Measurements from ENCODE around the gene UBR2.
"Not testable (repeated sequence)": the region's sequence is repeated elsewhere in the genome, so short reads cannot be mapped to it uniquely, and the experiment has no call there.

UBR2 gene

DNA sequence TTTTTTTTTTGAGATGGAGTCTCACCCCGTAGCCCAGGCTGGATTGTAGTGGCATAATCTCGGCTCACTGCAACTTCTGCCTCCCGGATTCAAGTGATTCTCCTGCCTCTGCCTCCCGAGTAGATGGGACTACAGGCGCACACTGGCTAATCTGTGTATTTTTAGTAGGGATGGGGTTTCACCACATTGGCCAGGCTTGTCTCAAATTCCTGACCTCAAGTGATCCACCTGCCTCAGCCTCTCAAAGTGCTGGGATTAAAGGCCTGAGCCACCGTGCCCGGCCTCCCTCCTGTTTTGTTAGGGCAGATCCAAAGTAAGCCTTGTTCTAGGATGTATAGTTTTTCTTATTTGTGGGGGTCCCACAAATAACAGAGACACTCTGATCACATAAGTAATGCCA, 12.7 kb downstream of the UBR2 start:
- not testable (repeated sequence) for H3K23ac ChIP-seq (ENCODE audit: low read depth, low read length, poor library complexity); H2BK15ac ChIP-seq (ENCODE audit: low read length); H3K4ac ChIP-seq (ENCODE audit: low read length); H3K4me2 ChIP-seq (ENCODE audit: insufficient read depth, low read length, poor library complexity, severe bottlenecking); H3K14ac ChIP-seq (ENCODE audit: low read length); H3K18ac ChIP-seq (ENCODE audit: low read length); H4K8ac ChIP-seq (ENCODE audit: low read depth, low read length); H3K79me1 ChIP-seq (ENCODE audit: low read depth, low read length); H2BK5ac ChIP-seq (ENCODE audit: low read length); H3K9ac ChIP-seq (ENCODE audit: low read depth, low read length, poor library complexity); DNase-seq (ENCODE audit: low spot score); H2BK12ac ChIP-seq (ENCODE audit: low read length); H3K4me1 ChIP-seq (ENCODE audit: control insufficient read depth in 2 of 2, insufficient read depth in 1 of 2, low read depth in 1 of 2, low read length in 2 of 2); H3K27me3 ChIP-seq (ENCODE audit: control insufficient read depth in 3 of 3, insufficient read depth in 3 of 3, low read depth in 1 of 3, low read length in 3 of 3); H2AFZ ChIP-seq (ENCODE audit: low read length); H3K4me3 ChIP-seq (ENCODE audit: low read length in 2 of 2); H2BK120ac ChIP-seq (ENCODE audit: low read depth, low read length); H2AK5ac ChIP-seq (ENCODE audit: low read depth, low read length); H4K91ac ChIP-seq (ENCODE audit: low read depth, low read length, poor library complexity); H3K9me3 ChIP-seq (replicated peaks in 1 of 2; ENCODE audit: control insufficient read depth in 2 of 2, insufficient read depth in 1 of 2, low read depth in 1 of 2, low read length in 2 of 2); H3K27ac ChIP-seq (replicated peaks; ENCODE audit: low read length)
- WGBS, 2 donors (ENCODE audit: extremely low coverage in 2 of 2, insufficient read length in 2 of 2, insufficient replicate concordance in 1 of 2), result no CpG with 5 or more reads among the region's 7 CpGs
- peaks cover 3 to 54% of the 10 kb centered on the region in 2 donors for H3K36me3 ChIP-seq (replicated peaks in 1 of 2; ENCODE audit: control insufficient read depth in 2 of 2, insufficient read depth in 2 of 2, low read length in 2 of 2)

DNA sequence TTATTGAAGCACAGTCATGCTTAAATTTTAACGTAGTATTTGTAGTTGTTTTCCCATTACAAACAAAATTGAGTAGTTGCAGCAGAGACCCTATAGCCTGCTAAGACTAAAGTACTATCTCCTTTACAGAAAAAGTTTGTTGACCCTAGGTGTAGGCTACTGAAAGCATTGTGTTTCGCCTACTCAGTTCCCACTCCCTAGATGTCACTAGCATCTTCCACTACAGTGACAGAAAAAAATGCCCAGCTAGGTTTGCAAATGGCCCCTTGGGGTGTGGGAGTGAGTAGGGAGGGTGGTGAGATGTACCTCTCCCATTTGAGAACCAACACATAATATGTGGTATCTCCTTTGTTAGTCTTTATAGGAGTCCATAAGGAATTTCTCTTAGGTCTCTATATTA, 34.5 kb downstream of the UBR2 start:
- DNase-seq (ENCODE audit: low spot score), result no peak
- H3K4me3 ChIP-seq (ENCODE audit: low read length in 2 of 2), result no peak overlapping the region
- no peak overlapping the region for H3K4ac ChIP-seq (ENCODE audit: low read length)
- no peaks in the 10 kb centered on the region for H3K4me1 ChIP-seq (ENCODE audit: control insufficient read depth in 2 of 2, insufficient read depth in 1 of 2, low read depth in 1 of 2, low read length in 2 of 2)
- H2BK5ac ChIP-seq (ENCODE audit: low read length), result no peak overlapping the region
- no peaks in the 10 kb centered on the region for H3K79me1 ChIP-seq (ENCODE audit: low read depth, low read length)
- no peak overlapping the region for H4K8ac ChIP-seq (ENCODE audit: low read depth, low read length)
- WGBS, 2 donors (ENCODE audit: extremely low coverage in 2 of 2, insufficient read length in 2 of 2, insufficient replicate concordance in 1 of 2), result no CpG with 5 or more reads among the region's 2 CpGs
- H2AFZ ChIP-seq (ENCODE audit: low read length), result no peak overlapping the region
- H3K27ac ChIP-seq (replicated peaks; ENCODE audit: low read length), result no peak overlapping the region
- no peak overlapping the region for H2BK120ac ChIP-seq (ENCODE audit: low read depth, low read length)
- H3K27me3 ChIP-seq (ENCODE audit: control insufficient read depth in 3 of 3, insufficient read depth in 3 of 3, low read depth in 1 of 3, low read length in 3 of 3), result no peaks in the 10 kb centered on the region
- H3K4me2 ChIP-seq (ENCODE audit: insufficient read depth, low read length, poor library complexity, severe bottlenecking), result no peak overlapping the region
- H2AK5ac ChIP-seq (ENCODE audit: low read depth, low read length), result no peak overlapping the region
- no peak overlapping the region for H4K91ac ChIP-seq (ENCODE audit: low read depth, low read length, poor library complexity)
- H3K9ac ChIP-seq (ENCODE audit: low read depth, low read length, poor library complexity), result no peak overlapping the region
- no peak overlapping the region for H2BK15ac ChIP-seq (ENCODE audit: low read length)
- H3K18ac ChIP-seq (ENCODE audit: low read length), result no peak overlapping the region
- no peak overlapping the region for H3K23ac ChIP-seq (ENCODE audit: low read depth, low read length, poor library complexity)
- peaks cover 0 to 49% of the 10 kb centered on the region in 2 donors for H3K36me3 ChIP-seq (replicated peaks in 1 of 2; ENCODE audit: control insufficient read depth in 2 of 2, insufficient read depth in 2 of 2, low read length in 2 of 2)
- peaks cover 0 to 14% of the 10 kb centered on the region in 2 donors for H3K9me3 ChIP-seq (replicated peaks in 1 of 2; ENCODE audit: control insufficient read depth in 2 of 2, insufficient read depth in 1 of 2, low read depth in 1 of 2, low read length in 2 of 2)
- no peak overlapping the region for H3K14ac ChIP-seq (ENCODE audit: low read length)
- H2BK12ac ChIP-seq (ENCODE audit: low read length), result no peak overlapping the region

DNA sequence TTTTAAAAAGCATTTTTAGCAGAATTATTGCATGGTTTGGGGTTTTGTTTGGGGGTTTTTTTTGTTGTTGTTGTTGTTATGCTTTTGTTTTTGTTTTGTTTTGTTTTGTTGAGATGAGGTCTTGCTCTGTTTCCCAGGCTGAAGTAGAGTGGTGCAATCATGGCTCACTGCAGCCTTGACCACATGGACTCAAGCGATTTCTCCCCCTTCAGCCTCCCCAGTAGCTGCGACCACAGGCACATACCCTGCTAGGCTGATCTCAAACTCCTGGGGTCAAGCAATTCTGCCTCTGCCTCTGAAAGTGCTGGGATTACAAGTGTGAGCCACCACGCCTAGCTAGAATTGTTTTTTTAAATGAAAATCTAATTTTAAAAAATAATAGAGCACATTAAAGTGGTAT, 35.7 kb downstream of the UBR2 start:
- WGBS, 2 donors (ENCODE audit: extremely low coverage in 2 of 2, insufficient read length in 2 of 2, insufficient replicate concordance in 1 of 2), result no CpG with 5 or more reads among the region's 3 CpGs
- no peak overlapping the region for H2AFZ ChIP-seq (ENCODE audit: low read length)
- no peak overlapping the region for H2BK15ac ChIP-seq (ENCODE audit: low read length)
- no peak overlapping the region for H3K18ac ChIP-seq (ENCODE audit: low read length)
- no peak overlapping the region for H4K91ac ChIP-seq (ENCODE audit: low read depth, low read length, poor library complexity)
- no peak overlapping the region for H2BK12ac ChIP-seq (ENCODE audit: low read length)
- no peak overlapping the region for H2AK5ac ChIP-seq (ENCODE audit: low read depth, low read length)
- no peak overlapping the region for H3K14ac ChIP-seq (ENCODE audit: low read length)
- no peak overlapping the region for H4K8ac ChIP-seq (ENCODE audit: low read depth, low read length)
- no peak overlapping the region for H2BK5ac ChIP-seq (ENCODE audit: low read length)
- no peak for DNase-seq (ENCODE audit: low spot score)
- H3K27me3 ChIP-seq (ENCODE audit: control insufficient read depth in 3 of 3, insufficient read depth in 3 of 3, low read depth in 1 of 3, low read length in 3 of 3), result no peaks in the 10 kb centered on the region
- H3K4ac ChIP-seq (ENCODE audit: low read length), result no peak overlapping the region
- H3K4me1 ChIP-seq (ENCODE audit: control insufficient read depth in 2 of 2, insufficient read depth in 1 of 2, low read depth in 1 of 2, low read length in 2 of 2), result no peaks in the 10 kb centered on the region
- no peak overlapping the region for H3K4me2 ChIP-seq (ENCODE audit: insufficient read depth, low read length, poor library complexity, severe bottlenecking)
- no peak overlapping the region for H3K23ac ChIP-seq (ENCODE audit: low read depth, low read length, poor library complexity)
- peaks cover 0 to 14% of the 10 kb centered on the region in 2 donors for H3K9me3 ChIP-seq (replicated peaks in 1 of 2; ENCODE audit: control insufficient read depth in 2 of 2, insufficient read depth in 1 of 2, low read depth in 1 of 2, low read length in 2 of 2)
- no peak overlapping the region for H2BK120ac ChIP-seq (ENCODE audit: low read depth, low read length)
- no peak overlapping the region for H3K27ac ChIP-seq (replicated peaks; ENCODE audit: low read length)
- no peak overlapping the region for H3K4me3 ChIP-seq (ENCODE audit: low read length in 2 of 2)
- H3K36me3 ChIP-seq (replicated peaks in 1 of 2; ENCODE audit: control insufficient read depth in 2 of 2, insufficient read depth in 2 of 2, low read length in 2 of 2), result peaks cover 0 to 37% of the 10 kb centered on the region in 2 donors
- no peak overlapping the region for H3K9ac ChIP-seq (ENCODE audit: low read depth, low read length, poor library complexity)
- no peaks in the 10 kb centered on the region for H3K79me1 ChIP-seq (ENCODE audit: low read depth, low read length)

DNA sequence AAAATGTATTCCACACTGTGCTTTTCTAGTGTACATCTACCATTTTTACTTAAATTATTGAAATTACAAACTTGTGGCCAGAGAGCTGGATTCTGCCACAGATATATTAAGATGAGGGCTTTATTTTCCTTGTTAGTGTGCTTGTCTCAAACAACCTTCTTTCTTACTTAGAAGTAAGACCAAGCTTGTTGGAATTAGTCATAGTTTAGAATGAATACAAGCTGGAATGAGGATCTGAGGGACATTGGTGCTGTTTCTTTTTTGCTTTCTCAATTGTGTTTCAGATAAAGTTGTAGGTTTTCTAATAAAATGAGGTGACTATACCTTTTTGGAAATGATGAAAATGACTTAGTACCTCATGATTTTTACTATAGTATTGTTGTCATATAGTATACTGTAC, 40.3 kb downstream of the UBR2 start:
- no peak overlapping the region for H3K27ac ChIP-seq (replicated peaks; ENCODE audit: low read length)
- H4K91ac ChIP-seq (ENCODE audit: low read depth, low read length, poor library complexity), result no peak overlapping the region
- H2AK5ac ChIP-seq (ENCODE audit: low read depth, low read length), result no peak overlapping the region
- H3K14ac ChIP-seq (ENCODE audit: low read length), result no peak overlapping the region
- no peak overlapping the region for H2BK15ac ChIP-seq (ENCODE audit: low read length)
- H3K9me3 ChIP-seq (replicated peaks in 1 of 2; ENCODE audit: control insufficient read depth in 2 of 2, insufficient read depth in 1 of 2, low read depth in 1 of 2, low read length in 2 of 2), result no peaks in the 10 kb centered on the region
- H3K23ac ChIP-seq (ENCODE audit: low read depth, low read length, poor library complexity), result no peak overlapping the region
- no peak overlapping the region for H2BK5ac ChIP-seq (ENCODE audit: low read length)
- H3K4me3 ChIP-seq (ENCODE audit: low read length in 2 of 2), result no peak overlapping the region
- H3K36me3 ChIP-seq (replicated peaks in 1 of 2; ENCODE audit: control insufficient read depth in 2 of 2, insufficient read depth in 2 of 2, low read length in 2 of 2), result peaks cover 3 to 41% of the 10 kb centered on the region in 2 donors
- no peak overlapping the region for H2AFZ ChIP-seq (ENCODE audit: low read length)
- H3K27me3 ChIP-seq (ENCODE audit: control insufficient read depth in 3 of 3, insufficient read depth in 3 of 3, low read depth in 1 of 3, low read length in 3 of 3), result no peaks in the 10 kb centered on the region
- no peak overlapping the region for H2BK120ac ChIP-seq (ENCODE audit: low read depth, low read length)
- no peak overlapping the region for H3K4ac ChIP-seq (ENCODE audit: low read length)
- H4K8ac ChIP-seq (ENCODE audit: low read depth, low read length), result no peak overlapping the region
- DNase-seq (ENCODE audit: low spot score), result no peak
- H3K4me1 ChIP-seq (ENCODE audit: control insufficient read depth in 2 of 2, insufficient read depth in 1 of 2, low read depth in 1 of 2, low read length in 2 of 2), result no peaks in the 10 kb centered on the region
- H2BK12ac ChIP-seq (ENCODE audit: low read length), result no peak overlapping the region
- H3K18ac ChIP-seq (ENCODE audit: low read length), result no peak overlapping the region
- H3K79me1 ChIP-seq (ENCODE audit: low read depth, low read length), result no peaks in the 10 kb centered on the region
- no peak overlapping the region for H3K9ac ChIP-seq (ENCODE audit: low read depth, low read length, poor library complexity)
- H3K4me2 ChIP-seq (ENCODE audit: insufficient read depth, low read length, poor library complexity, severe bottlenecking), result no peak overlapping the region

Data from neuronal stem cell (in vitro differentiated cells).